Tongue (tissue), 2 donors: ENCODE data around the gene LY86. TPM values are rescaled to one million over a fixed set of nuclear protein-coding genes. Genes with fewer than 3 reads are reported as not detected.

Source experiments
- DNase-seq: peaks from one replicate; pipeline ENCODE4 v3.0.0-alpha.2; 2015
- total RNA-seq: library from RNA; depleted of rRNA; stranded (reverse); fragments of >200 nt; gene quantifications from one replicate; pipeline ENCODE4 v1.2.3, GENCODE V29; 2014

Gene LY86
- total RNA-seq, 1 donor from 2014 or later = 0.72 TPM

GRCh38 chr6:6682225-6682624, 93.7 kb downstream of the LY86 start:
- no peak for DNase-seq

- DNase-seq = no peak
Observed at GRCh38 chr6:6683969-6684833, 95.7 kb downstream of the LY86 start.

GRCh38 chr6:6685249-6686040, 96.9 kb downstream of the LY86 start:
- DNase-seq = no peak

GRCh38 chr6:6686176-6686575, 97.7 kb downstream of the LY86 start:
- DNase-seq = no peak

GRCh38 chr6:6686748-6687601, 98.5 kb downstream of the LY86 start:
- peak; percentile 79 for DNase-seq

- no peak for DNase-seq
Observed at GRCh38 chr6:6688283-6688682, 99.8 kb downstream of the LY86 start.

- DNase-seq = no peak
Observed at GRCh38 chr6:6688951-6689350, 100.4 kb downstream of the LY86 start.

GRCh38 chr6:6689400-6690143, 101.1 kb downstream of the LY86 start:
- no peak for DNase-seq

- no peak for DNase-seq
Observed at GRCh38 chr6:6690144-6690483, 101.6 kb downstream of the LY86 start.

GRCh38 chr6:6694368-6694780, 105.9 kb downstream of the LY86 start:
- no peak for DNase-seq

GRCh38 chr6:6694825-6695624, 106.5 kb downstream of the LY86 start:
- DNase-seq = peak; percentile 77

GRCh38 chr6:6695625-6696276, 107.2 kb downstream of the LY86 start:
- DNase-seq = no peak

GRCh38 chr6:6696867-6697531, 108.5 kb downstream of the LY86 start:
- peak; percentile 79 for DNase-seq

- DNase-seq = peak; percentile 72
Observed at GRCh38 chr6:6697620-6698019, 109.1 kb downstream of the LY86 start.

- peak; percentile 100 for DNase-seq
Observed at GRCh38 chr6:6699741-6700367, 111.3 kb downstream of the LY86 start.

GRCh38 chr6:6700407-6701270, 112.1 kb downstream of the LY86 start:
- DNase-seq = no peak

- DNase-seq = peak; percentile 79
Observed at GRCh38 chr6:6701864-6702263, 113.3 kb downstream of the LY86 start.

- no peak for DNase-seq
Observed at GRCh38 chr6:6703699-6704098, 115.2 kb downstream of the LY86 start.
